GM21619 (cell line): ENCODE measurements around the gene ACP7.
"Not testable (repeated sequence)": the region's sequence is repeated elsewhere in the genome, so short reads cannot be mapped to it uniquely, and the experiment has no call there.

Source experiments
- ATAC-seq: cut with Tn5 transposase; IDR thresholded peaks from one replicate; pipeline ENCODE4 v1.9.1; 2021; ENCODE audit not compliant: unreplicated experiment

ACP7 gene, protein sequence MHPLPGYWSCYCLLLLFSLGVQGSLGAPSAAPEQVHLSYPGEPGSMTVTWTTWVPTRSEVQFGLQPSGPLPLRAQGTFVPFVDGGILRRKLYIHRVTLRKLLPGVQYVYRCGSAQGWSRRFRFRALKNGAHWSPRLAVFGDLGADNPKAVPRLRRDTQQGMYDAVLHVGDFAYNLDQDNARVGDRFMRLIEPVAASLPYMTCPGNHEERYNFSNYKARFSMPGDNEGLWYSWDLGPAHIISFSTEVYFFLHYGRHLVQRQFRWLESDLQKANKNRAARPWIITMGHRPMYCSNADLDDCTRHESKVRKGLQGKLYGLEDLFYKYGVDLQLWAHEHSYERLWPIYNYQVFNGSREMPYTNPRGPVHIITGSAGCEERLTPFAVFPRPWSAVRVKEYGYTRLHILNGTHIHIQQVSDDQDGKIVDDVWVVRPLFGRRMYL

DNA sequence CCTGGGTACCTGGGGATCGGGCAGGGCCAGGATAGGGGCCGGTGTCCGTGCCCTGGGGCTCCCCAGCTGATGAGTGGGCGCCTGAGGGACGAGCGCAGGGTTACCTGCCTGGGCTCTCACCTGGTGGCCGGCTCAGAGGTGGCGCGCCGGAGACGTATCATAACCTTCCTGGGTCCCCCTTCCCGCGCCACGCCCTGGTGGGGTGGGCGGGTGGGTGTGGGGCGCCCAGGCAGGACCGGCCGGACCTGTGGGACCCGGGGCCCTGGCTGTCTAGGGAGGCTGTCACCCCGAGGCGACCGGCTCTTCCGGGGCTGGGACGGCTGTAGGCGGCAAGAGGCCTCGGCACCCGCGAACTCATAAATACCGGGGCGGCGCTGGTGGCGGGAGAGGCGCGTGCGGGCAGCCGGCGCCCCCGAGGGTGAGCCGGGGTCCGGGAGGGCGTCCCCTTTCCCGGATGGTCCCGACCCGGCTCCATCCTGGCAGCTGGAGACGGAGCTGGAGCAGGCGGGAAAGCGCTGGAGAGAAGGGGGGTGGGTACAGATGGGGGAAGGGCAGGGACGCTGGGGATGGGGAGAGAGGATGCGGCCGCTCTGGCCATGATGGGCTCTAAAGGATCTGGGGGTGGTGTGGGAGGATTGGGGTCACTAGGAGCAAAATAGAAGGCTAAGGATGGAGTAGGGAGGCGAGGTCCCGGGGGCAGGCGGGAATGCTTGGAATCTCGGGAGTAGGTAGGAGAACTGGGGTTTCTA lies at the start of gene ACP7:
TSS of gene ACP7 (plus strand) at position 386 of the 749 bp plus-strand sequence. CDS start 902 bp downstream, outside the sequence.
- no peak for ATAC-seq

DNA sequence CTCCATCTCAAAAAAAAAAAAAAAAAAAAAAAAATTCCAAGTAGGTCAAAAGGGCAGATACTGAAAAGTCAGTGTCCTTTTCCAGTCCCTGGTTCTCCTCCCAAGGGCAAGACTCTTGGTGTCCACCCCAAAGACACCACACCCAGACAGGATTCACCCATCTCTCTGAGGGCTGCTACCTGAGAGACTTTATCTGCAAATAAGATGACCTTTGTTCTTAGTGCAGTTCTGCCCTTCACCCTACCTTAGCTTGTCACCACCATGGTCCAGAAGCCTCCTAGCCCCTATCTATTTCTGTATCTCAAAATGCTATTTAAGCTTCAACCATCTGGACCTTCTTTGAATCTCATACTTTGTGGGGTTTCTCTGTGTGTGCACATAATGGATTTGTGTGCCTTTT lies 47.6 kb upstream of the ACP7 start:
- no peak for ATAC-seq

DNA sequence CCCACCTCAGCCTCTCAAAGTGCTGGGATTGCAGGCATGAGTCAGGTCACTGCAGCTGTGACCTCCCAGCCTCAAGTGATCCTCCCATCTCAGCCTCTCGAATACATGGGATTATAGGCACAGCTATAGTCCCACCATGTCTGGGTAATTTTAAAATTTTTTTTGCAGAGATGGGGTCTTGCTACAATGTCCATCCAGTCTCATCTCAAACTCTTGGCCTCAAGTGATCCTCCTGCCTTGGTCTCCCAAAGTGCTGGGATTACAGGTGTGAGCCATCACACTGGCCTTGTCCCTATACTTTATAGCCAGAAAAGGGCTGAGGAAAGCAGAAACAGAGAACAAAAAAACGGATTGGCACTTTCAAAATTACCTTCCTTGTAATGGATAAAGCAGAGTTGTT lies 47.0 kb upstream of the ACP7 start:
- ATAC-seq = no peak

DNA sequence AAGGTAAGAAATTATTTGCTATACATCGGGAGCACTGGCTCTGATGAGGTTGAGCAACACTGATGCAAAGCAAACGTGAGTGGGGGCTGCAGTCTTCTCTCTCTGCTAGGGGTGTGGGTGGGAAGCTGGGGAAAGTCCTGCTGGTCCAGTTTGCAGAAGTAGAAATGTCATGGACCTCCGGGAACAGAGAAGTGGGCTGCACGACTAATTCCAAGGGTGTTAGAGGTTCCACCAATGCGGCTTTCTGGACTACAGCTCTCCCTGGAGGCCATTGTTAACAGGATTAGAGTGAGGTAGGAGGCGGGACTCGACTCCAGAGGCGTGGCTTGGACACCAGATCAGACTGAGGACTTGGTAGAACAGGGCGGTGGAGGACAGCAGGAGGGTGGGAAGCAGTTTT lies 46.1 kb upstream of the ACP7 start:
- ATAC-seq = no peak

DNA sequence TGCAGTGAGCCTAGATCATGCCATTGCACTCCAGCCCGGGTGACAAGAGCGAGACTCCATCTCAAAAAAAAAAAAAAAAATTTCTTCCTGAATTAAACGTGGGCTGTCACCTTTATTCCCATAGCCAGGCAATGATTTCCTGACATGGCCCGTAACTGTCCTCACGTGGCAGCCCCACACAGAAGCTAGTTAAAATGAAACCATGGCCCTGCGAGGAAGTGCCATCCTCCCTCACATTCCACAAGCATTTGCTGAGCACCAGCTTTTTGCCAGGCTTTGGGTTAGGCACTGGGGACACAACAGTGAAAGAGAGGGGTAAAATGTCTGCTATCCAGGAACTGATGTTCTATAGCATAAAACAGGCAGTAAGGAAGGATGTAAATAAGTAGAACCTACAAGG lies 38.7 kb upstream of the ACP7 start:
- no peak for ATAC-seq

DNA sequence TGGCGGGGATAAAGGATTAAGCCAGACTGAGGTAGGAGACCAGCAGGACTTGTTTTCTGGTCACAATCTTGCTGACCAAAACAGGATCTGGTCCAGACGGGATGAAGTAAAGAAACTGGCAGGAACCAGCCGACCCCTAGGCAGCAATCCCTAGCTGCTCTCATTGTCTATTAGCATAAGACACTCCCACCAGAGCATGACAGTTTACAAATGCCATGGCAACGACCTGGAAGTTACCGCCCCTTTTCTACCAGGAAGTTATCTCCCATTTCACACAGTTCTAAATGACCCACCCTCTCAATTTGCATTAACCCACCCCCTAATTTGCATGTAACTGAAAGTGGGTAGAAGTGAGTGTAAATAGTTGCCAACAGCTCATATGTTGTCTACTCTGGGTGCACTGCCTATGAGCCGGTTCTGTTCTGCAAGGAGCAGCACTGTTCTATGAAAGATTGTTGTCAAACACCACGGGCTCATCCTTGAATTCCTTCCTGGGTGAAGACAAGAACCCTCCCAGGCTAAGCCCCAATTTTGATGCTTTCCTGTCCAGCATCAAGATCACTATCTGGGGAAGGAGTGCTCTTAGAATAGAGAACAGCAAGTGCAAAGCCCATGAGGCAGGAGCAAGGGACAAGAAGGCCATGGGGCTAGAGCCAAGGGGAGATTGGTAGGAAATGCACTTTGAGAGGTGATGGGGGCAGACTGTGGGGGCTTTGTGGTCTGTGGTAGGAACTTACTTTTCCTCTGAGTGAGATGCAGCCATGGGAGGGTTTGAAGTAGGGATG lies 37.9 kb upstream of the ACP7 start:
- ATAC-seq = no peak

DNA sequence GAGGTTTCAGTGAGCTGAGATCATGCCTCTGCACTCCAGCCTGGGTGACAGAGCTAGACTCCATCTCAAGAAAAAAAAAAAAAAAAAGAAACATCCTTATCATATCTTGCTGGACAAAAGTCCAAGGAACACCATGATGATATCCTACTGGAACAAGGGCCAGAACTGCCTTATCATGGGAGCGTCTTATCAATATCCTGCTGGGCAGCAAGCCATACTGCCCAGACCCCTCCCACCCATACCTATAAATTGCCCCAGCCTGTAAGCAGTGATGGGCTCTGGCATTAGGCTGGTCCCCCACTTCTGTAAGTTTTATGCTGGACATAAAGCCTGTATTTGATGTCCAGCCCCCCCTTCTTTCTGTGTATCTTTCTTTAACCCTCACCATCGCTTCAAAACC lies 37.1 kb upstream of the ACP7 start:
- ATAC-seq = no peak

DNA sequence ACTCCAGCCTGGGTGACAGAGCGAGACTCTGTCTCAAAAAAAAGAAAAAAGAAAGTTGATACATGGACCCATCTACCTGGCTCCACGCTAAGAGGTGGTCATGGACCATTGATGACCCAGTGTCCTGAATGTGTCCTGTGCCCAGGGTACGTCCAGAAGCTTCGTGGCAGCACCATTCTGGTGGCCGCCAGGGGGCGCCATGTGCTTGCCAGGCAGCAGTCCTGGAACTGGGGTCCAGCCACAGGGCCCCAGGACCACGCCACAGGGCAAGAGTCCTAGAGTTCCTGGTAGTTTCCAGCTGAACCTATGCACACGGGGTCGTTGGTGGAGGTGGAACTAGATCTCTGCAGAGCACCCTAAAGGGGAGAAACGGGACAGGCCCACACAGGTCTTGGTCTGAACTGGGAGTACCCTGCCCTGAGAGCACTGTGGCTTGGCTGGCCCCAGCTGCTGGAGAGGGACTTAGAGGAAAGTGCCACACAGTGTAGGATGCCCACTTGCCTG lies 31.9 kb upstream of the ACP7 start:
- ATAC-seq = no peak

DNA sequence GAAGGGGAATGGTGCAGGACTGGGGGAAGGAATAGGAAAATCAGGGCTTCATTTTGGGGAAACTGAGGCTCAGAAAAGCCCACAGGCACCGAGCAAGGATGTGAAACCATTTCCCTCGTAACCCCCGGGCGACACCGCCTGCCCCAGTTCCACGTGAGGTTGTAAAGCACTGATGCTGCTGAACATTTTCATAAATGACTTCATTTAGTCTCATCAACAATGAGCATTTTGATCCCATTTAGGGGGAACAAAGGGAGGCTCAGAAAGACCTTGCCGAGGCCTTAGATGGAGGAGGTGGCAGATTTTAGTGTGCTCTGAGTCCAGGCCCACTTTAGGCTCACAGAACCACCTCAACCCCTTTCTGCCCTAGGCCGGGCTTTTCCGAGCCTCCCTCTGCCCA lies 31.3 kb upstream of the ACP7 start:
- ATAC-seq = no peak

DNA sequence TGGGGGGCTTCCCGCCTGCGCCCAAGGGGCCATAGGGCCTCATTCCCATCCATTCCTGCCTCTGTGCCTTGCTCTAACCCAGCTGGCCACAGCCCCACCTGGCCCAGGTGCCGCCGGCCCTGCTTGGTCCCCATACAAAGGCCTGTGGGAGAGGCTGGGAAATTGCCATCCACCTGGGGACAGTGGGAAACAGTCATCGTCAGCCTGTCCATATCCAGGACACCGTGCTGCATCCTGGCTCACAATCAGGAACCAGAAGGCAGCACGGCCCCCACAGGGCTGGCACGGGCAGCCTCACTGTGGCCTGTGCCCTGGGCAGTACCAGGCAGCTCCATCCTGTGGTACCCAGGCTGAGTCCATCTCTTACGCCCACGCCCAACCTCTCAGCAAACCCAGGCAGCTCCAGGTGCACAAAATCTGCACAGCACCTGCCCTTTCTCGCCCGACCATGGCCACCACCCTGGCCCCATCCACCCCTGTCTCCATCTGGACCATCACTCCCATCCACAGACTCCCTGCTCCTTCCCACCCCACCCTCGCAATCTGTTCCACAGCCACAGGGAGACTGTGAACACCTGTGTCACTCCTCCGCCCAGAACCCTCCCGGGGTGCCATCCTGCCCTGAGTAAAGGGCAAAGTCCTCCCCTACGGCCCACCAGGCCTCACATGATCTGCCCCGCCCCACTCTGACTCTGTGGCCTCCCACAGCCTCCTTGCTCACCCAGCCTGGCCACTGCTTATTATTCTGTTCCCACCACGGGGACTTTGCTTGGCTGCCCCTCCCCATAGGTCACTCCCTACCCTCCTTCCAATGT lies 30.7 kb upstream of the ACP7 start:
- ATAC-seq = no peak

DNA sequence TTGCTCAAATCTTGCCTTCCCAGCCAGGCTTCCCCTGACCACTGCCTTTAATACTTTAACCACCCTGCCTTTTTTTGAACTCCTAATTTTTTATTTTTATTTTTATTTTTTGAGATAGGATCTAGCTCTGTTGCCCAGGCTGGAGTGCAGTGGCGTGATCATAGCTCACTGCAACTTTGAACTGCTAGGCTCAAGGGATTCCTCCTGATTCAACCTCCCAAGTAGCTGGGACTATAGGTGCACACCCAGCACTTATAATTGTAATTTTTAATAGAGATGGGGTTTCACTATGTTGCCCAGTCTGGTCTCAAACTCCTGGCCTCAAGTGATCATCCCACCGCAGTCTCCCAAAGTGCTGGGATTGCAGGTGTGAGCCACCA lies 30.1 kb upstream of the ACP7 start:
- ATAC-seq = no peak

DNA sequence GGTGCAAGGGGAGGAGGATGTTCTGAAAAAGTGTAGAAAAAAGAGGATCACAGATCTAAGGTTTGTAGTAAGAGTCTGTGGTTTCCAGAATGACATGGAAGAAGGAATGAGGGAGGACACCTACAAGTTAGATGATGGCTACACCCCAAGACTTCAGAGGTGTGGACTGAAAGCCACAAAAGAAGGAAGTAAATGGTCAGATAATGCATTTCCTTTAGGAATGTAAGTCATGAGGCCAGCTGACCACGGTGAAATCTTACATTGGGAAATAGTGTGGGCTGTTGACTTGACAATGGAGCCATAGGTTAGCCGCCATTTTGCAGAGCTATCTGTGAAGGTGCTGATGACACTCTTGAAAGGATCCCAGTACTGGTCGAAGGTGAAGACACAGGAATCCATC lies 26.6 kb upstream of the ACP7 start:
- ATAC-seq = no peak

DNA sequence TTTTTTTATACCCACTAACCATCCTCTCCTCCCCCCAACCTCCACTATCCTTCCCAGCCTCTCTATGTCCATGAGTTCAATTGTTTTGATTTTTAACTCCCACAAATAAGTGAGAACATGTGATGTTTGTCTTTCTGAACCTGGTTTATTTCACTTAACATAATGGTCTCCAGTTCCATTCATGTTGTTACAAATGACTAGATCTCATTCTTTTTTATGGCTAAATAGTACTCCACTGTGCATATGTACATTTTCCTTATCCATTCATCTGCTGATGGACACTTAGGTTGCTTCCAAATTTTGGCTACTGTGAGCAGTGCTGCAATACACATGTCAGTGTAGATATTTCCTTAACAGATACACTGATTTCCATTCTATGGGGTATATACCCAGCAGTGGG lies 24.9 kb upstream of the ACP7 start:
- ATAC-seq = no peak

DNA sequence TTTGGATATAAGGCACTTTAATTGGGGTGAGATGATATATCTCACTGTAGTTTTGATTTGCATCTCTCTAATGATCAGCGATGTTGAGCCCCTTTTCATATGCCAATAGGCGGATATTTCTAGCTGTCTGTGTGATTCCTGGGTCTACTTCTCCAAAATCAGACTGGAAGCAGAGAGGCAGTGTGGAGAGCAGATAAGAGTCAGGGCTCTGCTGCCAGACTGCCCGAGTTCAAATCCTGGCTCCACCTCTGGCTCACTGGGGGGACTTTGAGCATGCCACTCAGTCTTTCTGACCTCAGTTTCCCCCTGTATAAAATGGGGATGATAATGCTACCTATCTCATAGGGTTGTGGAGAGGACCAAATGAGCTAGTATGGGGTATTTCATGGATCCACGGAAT lies 24.0 kb upstream of the ACP7 start:
- no peak for ATAC-seq

DNA sequence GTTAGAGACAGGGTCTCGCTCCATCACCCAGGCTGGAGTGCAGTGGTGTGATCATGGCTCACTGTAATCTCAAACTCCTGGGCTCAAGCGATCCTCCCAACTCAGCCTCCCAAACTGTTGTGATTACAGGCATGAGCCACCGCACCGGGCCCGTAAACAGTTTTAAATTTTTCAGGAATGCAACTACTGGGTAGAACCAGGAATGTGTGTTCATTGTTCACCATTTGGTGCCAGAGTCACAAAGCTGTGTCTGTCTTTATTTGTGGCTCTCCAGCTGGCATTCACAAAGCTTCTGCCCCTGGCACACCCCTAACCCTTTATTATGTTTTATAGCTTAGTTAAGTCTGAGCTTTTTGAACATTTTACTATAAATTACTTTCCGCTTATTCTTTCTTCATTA lies 19.8 kb upstream of the ACP7 start:
- no peak for ATAC-seq

DNA sequence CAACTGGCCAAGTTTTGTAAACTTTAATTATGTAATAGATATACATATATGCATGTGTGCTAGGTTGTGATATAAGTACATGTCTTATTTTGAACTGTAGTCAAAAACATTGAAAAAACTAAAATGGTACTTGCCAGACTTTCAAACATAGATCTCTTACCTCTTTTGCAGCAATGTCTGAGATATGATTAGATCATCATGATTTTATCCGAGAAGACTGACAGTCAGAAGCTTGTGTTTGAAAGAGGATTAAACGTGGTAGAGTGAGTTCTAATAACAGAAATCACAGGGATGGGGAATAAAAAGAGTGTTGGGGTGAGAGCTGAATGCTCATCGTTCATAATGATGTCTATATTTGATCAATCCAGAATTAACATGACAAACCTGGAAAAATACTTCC lies 18.2 kb upstream of the ACP7 start:
- ATAC-seq = no peak

DNA sequence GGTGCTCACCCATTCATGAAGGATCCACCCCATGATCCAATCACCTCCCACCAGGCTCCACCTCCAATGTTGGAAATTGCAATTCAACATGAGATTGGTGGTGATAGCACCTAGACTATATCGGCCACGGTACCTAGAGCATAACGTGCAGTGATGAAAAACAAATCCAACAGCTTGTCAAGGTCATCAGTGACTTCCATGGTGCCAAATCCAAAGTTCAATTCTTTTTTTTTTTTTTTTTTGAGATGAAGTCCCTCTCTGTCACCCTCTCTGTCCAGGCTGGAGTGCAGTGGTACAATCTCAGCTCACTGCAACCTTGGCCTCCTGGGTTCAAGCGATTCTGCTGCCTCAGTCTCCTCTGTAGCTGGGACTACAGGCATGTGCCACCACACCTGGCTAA lies 17.1 kb upstream of the ACP7 start:
- ATAC-seq = no peak

DNA sequence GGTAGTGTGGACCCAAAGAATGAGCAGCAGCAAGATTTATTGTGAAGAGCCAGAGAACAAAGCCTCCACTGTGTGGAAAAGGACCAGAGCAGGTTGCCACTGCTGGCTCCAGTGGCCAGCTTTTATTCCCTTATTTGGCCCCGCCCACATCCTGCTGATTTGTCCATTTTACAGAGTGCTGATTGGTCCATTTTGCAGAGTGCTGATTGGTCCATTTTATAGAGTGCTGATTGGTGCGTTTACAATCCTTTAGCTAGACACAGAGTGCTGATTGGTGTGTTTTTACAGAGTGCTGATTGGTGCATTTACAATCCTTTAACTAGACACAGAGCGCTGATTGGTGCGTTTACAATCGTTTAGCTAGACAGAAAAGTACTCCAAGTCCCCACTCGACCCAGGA lies 15.9 kb upstream of the ACP7 start:
- ATAC-seq = not testable (repeated sequence)

DNA sequence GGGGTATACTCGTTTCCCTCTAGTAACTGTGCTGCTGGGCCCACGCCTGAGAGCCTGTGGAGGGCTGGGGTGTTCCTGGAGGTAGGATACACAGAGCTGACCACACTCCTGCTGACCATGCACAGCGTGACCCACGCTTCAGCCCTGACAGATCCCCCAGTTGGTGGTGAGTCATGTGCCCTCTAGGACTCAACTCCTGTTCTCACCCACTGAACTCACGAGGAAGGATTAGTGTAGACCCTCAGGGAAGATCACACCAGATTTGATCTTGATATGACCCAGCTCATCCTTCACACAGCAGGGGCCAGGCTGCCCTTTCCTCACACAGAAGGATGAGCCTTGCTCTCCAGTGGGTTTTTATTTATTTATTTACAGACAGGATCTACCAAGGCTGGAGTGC lies 13.3 kb upstream of the ACP7 start:
- no peak for ATAC-seq

DNA sequence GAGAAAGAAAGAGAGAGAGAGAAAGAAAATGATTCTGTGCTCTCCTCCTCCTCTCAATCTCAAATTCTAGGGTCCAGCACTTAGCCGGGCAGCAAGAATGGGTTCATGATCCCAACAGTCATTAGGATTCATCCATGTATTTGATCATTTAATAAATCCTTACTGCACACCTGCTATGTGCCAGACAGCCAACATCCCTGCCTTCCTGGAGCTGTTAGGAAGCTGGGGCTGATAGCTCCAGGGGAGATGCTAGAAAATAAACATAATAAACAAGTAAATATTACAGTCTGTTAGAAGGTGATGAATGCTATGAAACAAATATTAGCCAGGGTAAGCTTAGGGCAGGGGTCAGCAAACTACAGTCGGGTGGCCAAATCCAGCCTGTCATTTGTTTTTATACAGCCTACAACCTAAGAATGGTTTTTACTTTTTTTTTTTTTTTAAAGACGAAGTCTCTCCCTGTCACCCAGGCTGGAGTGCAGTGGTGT lies 9.9 kb upstream of the ACP7 start:
- no peak for ATAC-seq

DNA sequence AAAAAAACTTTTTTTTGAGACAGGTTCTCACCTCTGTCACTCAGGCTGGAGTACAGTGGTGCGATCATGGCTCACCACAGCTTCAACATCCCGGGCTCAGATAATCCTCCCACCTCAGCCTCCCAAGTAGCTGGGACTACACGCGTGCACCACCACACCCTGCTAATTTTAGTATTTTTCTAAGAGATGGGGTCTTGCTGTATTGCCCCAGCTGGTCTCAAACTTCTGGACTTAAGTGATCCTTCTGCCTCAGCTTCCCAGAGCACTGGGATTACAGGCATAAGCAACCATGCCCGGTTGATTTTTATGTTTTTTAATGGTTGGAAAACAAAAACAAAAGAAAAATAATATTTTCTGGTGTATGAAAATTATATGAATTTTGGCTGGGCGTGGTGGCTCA lies 9.2 kb upstream of the ACP7 start:
- no peak for ATAC-seq
